Glutamatergic neuron (in vitro differentiated cells): ENCODE results near the gene FAM237B. TPM values are rescaled to one million over a fixed set of nuclear protein-coding genes. Genes with fewer than 3 reads are reported as not detected.

Source experiments
- DNase-seq: peaks from one replicate; pipeline ENCODE4 v3.0.0; 2022
- H3K27ac Mint-ChIP-seq: one replicate; pipeline ENCODE4 v1.8.0; 2020; ENCODE audit warnings: mild to moderate bottlenecking, mixed read lengths, inconsistent platforms; ENCODE audit not compliant: unreplicated experiment
- H3K27me3 Mint-ChIP-seq: one replicate; pipeline ENCODE4 v1.8.0; 2020; ENCODE audit warnings: mild to moderate bottlenecking, moderate library complexity, mixed read lengths, inconsistent platforms; ENCODE audit not compliant: unreplicated experiment
- H3K36me3 Mint-ChIP-seq: one replicate; pipeline ENCODE4 v1.8.0; 2020; ENCODE audit warnings: mild to moderate bottlenecking, mixed read lengths, inconsistent platforms; ENCODE audit not compliant: unreplicated experiment
- H3K4me1 Mint-ChIP-seq: one replicate; pipeline ENCODE4 v1.8.0; 2020; ENCODE audit warnings: mild to moderate bottlenecking, low read depth, mixed read lengths, inconsistent platforms; ENCODE audit not compliant: unreplicated experiment
- H3K4me3 Mint-ChIP-seq: one replicate; pipeline ENCODE4 v1.8.0; 2020; ENCODE audit warnings: mild to moderate bottlenecking, mixed read lengths, inconsistent platforms; ENCODE audit not compliant: unreplicated experiment
- H3K9me3 Mint-ChIP-seq: one replicate; pipeline ENCODE4 v1.8.0; 2020; ENCODE audit warnings: mild to moderate bottlenecking, moderate library complexity, mixed read lengths, inconsistent platforms; ENCODE audit not compliant: unreplicated experiment
- CTCF ChIP-seq: fragments of 200-600 bp; sonication (generic); IDR thresholded peaks from one replicate; pipeline ENCODE4 v1.5.0; 2021; ENCODE audit not compliant: partially characterized antibody, unreplicated experiment
- total RNA-seq: library from RNA; stranded (reverse); fragmentation: NEBNext Ultra II Directional; extraction: Animal tissue kit (Norgen Biotek cat#: 25700); gene quantifications from one replicate; pipeline ENCODE4 v1.2.1, GENCODE V29; 2021; ENCODE audit not compliant: unreplicated experiment

FAM237B gene
- total RNA-seq, 1 donor from 2014 or later: not detected

GRCh38 chr7:90313907-90314306, 7.2 kb downstream of the FAM237B start:
- peaks cover 1% of the 10 kb centered on the region for H3K4me1 Mint-ChIP-seq
- peaks cover 2% of the 10 kb centered on the region for H3K27me3 Mint-ChIP-seq
- no peak for TF ChIP-seq CTCF
- H3K4me3 Mint-ChIP-seq: no peak overlapping the region
- H3K27ac Mint-ChIP-seq: no peak overlapping the region
- DNase-seq: no peak
- H3K9me3 Mint-ChIP-seq: no peaks in the 10 kb centered on the region
- no peaks in the 10 kb centered on the region for H3K36me3 Mint-ChIP-seq

- H3K4me3 Mint-ChIP-seq: no peak overlapping the region
- no peaks in the 10 kb centered on the region for H3K36me3 Mint-ChIP-seq
- no peaks in the 10 kb centered on the region for H3K9me3 Mint-ChIP-seq
- H3K27ac Mint-ChIP-seq: no peak overlapping the region
- H3K4me1 Mint-ChIP-seq: peaks cover 1% of the 10 kb centered on the region
- no peak for TF ChIP-seq CTCF
- H3K27me3 Mint-ChIP-seq: peaks cover 2% of the 10 kb centered on the region
- DNase-seq: no peak
Measured at GRCh38 chr7:90312745-90313144, 8.4 kb downstream of the FAM237B start.

- H3K4me3 Mint-ChIP-seq: no peak overlapping the region
- H3K27ac Mint-ChIP-seq: no peak overlapping the region
- H3K27me3 Mint-ChIP-seq: peaks cover 2% of the 10 kb centered on the region
- H3K36me3 Mint-ChIP-seq: no peaks in the 10 kb centered on the region
- TF ChIP-seq CTCF: no peak
- no peaks in the 10 kb centered on the region for H3K4me1 Mint-ChIP-seq
- DNase-seq: no peak
- no peaks in the 10 kb centered on the region for H3K9me3 Mint-ChIP-seq
Measured at GRCh38 chr7:90311175-90311574, 9.9 kb downstream of the FAM237B start.

GRCh38 chr7:90309872-90310271, 11.2 kb downstream of the FAM237B start:
- Mint-ChIP-seq H3K36me3 (no peaks in the 10 kb centered on the region), H3K4me1 (no peaks in the 10 kb centered on the region), H3K4me3 (no peak overlapping the region), H3K27ac (no peak overlapping the region), H3K27me3 (peaks cover 1% of the 10 kb centered on the region), H3K9me3 (no peaks in the 10 kb centered on the region)
- DNase-seq: no peak
- TF ChIP-seq CTCF: no peak

GRCh38 chr7:90303241-90303640, 17.9 kb downstream of the FAM237B start:
- no peak for DNase-seq
- no peak overlapping the region for H3K4me3 Mint-ChIP-seq
- H3K4me1 Mint-ChIP-seq: no peaks in the 10 kb centered on the region
- H3K36me3 Mint-ChIP-seq: no peaks in the 10 kb centered on the region
- H3K27ac Mint-ChIP-seq: no peak overlapping the region
- no peaks in the 10 kb centered on the region for H3K9me3 Mint-ChIP-seq
- H3K27me3 Mint-ChIP-seq: no peaks in the 10 kb centered on the region
- no peak for TF ChIP-seq CTCF
